G401.6 (cell line): ENCODE results near the gene HOXD3.
A peak's percentile ranks its signal among the peaks of the same experiment; 100 is the strongest.

ENCODE experiments used
- FAIRE-seq: peaks from 2 replicates; lab custom pipeline; 2012; peaks lifted over from hg19 to GRCh38; lab: Jason Lieb, UNC

HOXD3 gene

DNA sequence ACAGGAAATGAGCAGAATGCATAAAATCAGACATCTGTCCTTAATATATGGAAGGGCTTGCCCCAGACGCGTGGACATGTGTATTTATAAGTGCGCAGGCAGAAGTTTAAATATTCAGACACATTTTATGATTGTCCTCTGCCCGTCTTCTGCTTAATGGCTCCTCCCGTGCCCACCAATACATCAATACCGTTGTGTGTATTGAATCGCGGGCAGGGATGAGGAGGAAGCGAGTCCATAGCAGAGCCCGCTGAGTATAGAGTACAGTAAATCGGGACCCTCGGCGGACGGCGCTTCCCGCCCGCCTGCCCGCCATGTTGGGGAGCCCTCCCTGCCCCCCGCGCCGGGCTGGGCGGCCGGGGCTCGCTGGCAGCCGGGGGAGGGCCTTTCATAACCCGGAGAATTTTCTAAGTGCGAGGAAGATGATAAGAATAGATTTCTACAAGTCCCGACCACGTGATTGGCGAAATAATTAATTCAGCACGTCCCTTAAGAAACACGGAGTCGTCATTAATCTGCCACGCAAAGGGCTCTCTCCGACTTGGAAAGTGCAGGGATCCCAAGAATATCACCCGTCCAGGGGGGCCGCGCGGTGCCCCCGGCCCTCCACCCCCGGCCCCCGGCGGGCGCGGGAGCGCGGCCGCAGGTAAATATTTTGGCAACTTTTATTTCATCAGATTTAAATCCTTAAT lies at the start of gene HOXD3:
Gene HOXD3, plus strand, starts transcription at position 501 of the 692 bp plus-strand sequence. CDS start 11,808 bp downstream, outside the sequence.
- no peak for FAIRE-seq

DNA sequence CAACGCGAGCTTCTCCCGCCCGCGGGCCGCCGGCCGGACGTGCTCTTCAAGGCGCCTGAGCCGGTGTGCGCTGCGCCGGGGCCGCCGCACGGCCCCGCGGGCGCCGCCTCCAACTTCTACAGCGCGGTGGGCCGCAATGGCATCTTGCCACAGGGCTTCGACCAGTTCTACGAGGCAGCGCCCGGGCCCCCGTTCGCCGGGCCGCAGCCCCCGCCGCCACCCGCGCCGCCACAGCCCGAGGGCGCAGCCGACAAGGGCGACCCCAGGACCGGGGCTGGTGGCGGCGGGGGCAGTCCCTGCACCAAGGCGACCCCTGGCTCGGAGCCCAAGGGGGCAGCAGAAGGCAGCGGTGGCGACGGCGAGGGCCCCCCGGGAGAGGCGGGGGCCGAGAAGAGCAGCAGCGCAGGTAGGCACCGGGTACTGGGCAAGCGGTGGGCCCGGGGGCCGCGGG lies 49.4 kb upstream of the HOXD3 start:
- no peak for FAIRE-seq

DNA sequence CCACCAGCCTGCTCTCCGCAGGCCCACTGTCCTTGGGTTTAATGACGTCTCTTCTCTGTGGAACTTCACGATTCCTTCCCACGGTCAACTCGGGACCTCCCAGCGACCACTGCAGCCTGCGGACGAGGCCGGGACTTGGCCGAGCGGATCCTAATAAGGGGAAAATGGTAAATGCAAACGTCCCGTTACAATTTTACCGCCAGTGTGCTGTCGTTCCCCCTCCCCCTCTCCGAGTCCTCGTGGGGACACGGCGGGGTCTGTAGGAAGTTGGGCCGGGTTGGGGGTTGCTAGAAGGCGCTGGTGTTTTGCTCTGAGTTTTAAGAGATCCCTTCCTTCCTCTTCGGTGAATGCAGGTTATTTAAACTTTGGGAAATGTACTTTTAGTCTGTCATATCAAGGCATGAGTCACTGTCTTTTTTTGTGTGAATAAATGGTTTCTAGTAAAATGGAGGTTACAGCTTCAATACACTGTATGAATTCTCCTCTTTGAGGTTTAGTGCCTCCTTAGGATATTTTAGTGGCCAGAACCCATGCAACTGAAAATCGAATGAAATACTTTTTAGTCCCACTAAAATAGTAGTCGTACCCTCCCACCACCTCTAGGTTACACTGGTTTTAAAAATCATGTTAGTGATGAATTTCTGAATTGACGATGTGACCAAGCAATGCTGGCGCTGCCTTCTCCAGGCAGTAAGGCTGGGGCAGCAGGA lies 47.8 kb upstream of the HOXD3 start:
- FAIRE-seq = no peak

DNA sequence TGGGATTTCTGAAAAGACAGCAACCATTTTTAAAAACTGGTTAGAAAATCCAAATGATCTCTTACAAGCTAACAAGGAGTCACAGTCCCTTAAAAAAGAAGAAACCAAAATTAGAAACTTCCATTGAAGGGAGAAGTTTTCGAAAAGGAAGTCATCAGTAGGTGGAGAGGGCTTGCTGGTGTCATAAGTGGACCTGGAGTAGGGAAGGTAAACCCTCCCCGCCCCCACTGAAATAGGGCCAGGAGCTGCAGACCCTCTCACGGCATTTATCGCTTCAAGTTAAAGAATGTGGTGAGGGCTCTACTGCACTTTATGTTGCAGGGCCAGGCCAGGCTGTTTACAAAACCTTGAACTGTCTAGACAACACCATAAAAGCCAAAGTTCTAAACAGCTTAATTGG lies 47.2 kb upstream of the HOXD3 start:
- FAIRE-seq = no peak

DNA sequence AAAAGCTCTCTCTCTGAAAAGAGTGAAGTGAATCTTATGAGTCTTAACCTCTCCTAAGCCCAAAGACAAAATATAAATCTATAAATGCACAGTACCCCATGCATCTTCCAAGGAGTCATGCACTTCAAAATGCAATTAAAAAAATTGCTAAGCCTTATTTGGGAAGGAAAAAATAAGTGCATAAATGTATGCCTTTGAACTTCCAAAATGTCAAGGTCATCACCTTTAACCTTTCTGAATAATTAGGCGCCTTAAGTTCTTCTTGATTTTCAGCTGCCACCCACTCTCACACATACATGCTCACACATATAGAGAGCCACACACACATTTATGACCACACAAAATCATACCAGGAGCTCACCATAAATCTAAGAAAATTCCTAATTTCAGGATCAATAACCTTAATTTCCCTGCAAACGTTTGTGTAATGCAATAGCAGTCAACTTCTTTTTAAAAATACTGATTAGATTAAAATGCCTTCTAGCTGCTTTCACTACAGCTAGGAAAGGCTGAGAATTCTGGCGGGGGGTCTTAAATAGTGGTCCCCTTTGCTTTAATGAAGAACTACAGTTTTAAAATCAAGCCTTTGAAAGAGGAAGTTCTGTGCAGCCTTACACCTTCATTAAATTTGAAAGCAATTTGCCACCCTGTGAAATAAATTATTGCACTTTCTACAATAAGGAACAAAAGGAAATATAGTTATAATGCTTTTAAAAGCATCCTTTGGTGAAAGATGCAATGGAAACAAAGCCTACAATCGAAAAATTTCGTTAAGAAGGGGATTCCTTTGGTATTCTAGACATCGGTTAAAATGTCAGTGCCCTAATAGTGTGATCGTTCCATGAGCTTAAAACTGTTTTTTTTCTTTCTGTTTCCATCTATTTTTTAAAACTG lies 46.4 kb upstream of the HOXD3 start:
- no peak for FAIRE-seq

DNA sequence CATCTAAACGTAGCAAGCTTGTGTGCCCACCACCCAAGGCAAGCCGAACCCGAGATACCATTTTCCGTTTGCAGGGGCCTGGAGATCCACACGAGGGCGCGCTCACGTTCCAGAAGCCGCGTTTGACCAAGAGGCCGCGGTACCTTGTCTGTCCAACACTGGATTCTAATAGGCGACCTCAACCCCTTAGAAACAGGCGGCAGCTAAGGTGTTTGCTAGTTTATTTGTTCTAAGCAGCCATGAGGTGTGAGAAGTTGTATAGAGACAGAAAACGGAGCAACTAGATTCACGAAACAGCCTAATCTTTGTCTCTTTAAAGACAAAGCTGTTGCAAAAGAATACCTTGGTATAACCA lies 45.8 kb upstream of the HOXD3 start:
- peak; percentile 82 for FAIRE-seq

DNA sequence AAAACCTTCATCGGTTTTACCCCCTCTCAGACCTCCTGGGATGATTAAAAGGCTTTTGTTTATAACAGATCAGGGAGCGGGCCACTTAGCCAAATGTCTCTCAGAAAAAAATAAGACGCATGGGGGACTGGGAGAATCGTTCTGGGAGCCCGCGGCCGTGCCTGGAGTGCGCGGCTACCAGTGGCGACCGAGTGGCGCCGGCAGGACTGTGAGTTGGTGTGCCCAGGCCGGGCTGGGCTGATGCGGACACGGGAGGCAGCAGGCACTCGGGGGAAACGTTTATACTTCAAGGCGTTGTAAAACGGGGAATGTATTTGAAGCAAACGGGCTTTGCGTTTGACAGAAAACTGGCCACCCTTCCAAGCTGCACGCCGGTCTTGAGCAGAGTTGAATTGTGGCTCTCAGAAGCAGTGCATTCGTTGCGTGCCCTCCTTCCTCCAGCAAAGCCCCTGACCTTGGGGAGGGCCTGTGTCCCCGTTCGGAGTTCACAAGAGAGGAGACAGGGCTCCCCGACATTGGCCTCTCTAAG lies 45.2 kb upstream of the HOXD3 start:
- no peak for FAIRE-seq

DNA sequence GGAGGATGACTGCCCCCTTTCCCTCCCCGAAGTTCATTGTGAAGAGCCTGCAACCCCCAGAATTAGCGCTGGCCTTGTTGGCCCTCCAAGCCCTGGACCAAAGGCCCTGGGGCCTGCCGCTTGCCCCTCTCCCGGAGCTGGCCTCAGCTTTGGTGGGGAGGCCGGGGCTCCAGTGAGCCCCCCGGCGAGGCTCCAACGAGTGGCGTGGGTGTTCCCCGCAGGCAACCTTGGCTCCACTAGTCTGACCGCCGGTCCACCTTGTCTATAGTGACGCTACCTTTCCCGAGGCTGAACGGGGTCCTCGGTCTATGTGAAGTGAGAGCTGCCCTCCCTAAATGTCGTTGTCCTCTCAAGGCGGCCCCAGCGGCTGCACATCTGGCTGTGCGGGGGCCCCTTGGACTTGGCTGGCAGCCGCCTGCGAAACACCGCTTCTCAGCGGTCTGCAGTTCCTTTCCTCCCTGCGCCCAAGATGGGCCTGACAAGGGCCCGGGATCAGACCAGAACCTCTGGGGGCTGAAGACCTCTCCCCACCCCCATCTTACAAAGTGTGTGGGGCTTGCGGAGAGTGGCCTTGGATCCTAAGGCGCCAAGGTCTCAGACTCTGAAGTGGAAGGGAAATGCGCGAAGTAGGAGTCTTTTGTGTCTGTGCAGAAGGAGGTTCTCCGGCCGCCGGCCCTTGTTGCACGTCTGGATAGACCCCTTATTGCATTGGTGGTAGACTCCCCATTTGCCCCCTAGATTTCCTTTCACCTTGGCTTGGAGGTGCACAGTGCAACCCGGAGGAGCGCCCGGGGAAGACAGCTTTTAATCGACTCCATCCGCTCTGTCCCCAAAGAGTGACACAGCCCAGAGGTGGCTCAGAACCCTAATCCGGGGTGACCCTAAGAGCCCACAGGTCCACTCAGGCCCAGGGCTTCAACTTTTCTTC lies 44.5 kb upstream of the HOXD3 start:
- FAIRE-seq = no peak

DNA sequence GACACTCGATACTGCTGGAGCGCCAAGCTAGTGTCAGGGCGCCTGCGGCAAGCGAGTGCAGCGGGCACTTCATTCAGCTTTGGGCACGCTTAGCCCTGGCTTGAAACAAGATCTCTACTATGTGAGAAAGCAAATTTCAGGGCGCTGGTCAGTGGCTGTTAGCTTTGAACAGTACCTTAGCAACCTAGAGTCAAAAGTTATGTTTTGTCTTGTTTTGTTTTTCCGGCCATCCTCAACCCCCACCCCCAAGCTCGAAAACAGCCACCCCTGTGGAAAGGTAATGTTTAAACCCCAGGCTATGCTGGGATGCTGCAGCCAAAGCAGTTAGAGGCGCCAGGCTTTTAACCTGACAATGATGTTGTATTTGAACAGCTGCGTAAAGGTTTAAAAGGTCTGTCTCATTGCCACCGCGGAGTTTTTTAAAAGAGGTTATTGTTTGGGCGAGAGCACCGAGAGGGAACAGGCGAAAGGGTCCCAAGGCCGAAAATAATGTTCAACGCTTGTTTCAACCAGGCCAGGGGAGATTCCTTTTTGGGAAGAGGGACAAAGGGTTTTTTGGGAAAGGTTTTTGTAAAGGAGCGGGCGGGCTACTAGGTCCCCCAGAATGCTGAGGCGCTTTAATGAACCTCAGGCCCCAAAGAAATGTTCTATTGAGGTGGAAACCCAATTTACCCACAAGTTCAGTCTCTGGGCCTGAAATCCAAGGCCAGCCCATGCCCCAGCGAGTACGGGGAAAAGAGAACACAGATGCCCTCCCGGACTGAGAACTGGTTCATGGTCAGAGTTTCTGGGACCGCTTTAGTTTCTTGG lies 42.8 kb upstream of the HOXD3 start:
- FAIRE-seq = no peak

DNA sequence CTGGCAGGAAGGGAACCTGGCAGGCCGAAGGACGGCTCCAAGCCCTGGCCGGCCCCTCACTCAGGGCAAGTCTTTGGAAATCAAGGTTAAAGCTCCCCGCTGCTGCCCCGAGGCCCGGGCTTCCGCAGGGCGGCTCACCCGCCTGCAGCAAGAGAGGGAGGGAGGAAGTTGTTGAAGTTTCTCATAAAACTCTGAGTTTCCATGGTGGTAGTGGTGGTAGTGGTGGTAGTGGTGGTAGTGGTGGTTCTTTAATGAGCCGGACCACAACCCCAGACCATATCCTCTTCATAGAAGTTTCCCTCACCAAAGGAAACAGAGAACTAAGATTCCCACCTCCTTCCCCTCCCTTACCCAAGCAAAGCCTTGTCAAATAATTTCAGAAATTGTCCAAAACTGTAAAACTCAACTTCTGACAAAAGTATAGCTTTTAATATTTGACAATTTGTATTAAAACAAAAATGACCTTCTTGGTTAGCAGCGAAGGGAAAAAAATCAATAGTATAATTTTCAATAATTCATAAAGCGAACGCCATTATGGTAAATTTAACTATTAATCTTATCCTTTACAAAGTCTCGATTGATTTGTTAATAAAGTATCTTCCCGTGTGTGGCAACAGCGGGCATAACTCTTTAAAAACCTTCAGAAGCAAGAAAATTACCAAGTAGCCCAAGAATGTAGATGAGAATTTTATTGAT lies 42.0 kb upstream of the HOXD3 start:
- no peak for FAIRE-seq

DNA sequence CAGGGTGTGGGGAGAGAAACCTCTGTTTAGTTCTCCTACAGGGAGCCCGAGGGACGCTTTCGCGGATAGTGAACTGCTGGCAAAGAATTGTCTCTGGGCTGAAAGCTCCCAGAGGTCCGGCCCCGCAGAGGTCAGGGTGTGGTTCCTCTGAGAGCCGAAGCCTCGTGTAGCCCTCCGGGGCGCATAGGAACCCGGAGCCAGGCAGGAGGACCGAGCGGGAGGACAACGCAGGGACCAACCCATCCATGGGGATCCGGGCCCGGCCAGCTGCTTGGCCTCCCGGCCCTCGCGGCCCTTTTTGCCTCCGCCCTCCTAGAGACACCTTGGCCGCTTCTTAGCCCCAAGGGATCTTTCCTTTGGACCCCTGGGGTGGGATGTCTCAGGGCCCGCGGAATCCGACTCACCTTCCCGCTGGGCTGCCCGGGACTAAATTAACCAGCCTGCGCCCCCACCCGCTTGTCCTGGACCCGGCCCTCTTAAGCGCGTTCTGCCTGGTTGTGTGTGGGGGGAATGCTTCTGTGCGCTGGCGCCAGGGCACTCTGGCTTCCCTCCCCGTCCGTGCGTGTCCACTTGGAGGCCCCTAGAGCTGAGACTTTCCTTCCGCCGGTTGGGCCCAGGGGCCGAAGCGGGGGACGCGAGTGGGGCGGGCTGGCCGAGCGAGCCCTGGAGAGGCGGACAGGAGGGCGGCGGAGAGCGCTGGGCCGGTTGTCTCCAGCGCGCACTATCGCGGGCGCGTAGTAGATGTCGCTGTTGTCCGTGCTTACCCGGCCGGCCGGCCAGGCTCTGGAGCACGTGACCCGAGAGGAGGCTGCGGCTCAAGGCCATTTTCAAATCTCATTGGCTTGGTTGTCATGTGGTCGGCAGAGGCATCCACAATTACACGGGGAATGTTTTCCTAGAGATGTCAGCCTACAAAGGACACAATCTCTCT lies 41.0 kb upstream of the HOXD3 start, which contains the start of gene HOXD10:
Gene HOXD10, plus strand, starts transcription at position 896 of the 931 bp plus-strand sequence. CDS start 56 bp downstream, outside the sequence.
- FAIRE-seq = no peak

DNA sequence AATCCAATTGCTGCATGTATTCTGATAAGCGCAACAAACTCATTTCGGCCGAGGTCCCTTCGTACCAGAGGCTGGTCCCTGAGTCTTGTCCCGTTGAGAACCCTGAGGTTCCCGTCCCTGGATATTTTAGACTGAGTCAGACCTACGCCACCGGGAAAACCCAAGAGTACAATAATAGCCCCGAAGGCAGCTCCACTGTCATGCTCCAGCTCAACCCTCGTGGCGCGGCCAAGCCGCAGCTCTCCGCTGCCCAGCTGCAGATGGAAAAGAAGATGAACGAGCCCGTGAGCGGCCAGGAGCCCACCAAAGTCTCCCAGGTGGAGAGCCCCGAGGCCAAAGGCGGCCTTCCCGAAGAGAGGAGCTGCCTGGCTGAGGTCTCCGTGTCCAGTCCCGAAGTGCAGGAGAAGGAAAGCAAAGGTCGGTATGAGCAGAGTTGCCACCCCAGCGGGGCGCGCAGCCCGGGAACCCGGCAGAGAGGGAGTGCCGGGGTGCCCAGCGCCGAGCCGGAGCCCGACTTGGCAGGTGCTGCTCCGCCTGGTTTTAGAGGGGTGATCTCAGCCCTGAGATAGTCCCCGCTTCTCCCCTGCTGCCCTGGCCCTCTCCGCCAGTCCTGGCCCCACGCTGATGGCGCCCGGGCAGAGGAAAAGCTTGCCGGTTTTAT lies 39.8 kb upstream of the HOXD3 start:
- FAIRE-seq = no peak

DNA sequence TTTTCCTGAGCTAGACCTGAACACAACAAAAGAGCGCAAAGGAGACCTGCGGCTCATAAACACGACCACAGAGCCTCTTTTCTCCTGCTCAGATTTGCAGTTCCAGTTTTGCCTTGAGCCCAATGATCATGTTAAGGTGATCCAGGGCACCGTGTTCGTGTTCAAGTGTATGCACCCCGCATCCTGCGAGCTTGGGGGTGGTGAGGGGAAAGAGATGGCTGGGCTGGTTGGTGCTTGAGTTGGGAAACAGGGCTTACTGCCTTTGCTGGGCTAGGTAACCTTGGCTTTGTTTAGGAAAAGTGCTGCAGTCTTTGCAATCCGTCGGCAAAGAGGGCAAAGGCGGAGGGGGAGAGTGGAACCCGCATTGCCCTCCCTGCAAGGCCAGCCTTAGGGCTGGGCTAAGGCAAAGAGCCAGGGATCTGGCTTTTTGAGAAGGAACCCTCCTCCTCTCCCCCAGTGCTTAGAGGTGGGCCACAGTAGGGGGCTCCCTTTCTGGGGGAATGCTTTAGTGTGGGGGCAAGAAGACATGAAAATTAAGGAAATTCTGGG lies 39.2 kb upstream of the HOXD3 start:
- FAIRE-seq = no peak

DNA sequence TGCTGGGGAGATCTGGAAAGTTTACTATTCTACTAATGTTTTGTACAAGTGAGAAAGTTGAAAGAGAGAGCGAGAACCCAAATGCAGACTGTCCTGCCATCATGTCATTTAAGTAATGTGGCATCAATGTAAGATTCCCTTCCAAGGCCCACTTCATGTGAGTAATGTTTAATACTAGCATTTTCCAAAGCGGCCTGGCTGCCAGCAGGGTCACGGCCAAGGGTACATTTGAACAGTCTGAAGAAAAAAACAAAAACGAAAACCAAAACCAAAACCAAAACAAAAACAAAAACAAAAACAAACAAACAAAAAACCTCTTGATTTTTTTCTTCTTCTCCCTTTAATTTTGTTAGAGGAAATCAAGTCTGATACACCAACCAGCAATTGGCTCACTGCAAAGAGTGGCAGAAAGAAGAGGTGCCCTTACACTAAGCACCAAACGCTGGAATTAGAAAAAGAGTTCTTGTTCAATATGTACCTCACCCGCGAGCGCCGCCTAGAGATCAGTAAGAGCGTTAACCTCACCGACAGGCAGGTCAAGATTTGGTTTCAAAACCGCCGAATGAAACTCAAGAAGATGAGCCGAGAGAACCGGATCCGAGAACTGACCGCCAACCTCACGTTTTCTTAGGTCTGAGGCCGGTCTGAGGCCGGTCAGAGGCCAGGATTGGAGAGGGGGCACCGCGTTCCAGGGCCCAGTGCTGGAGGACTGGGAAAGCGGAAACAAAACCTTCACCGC lies 38.3 kb upstream of the HOXD3 start:
- FAIRE-seq = peak; percentile 49

DNA sequence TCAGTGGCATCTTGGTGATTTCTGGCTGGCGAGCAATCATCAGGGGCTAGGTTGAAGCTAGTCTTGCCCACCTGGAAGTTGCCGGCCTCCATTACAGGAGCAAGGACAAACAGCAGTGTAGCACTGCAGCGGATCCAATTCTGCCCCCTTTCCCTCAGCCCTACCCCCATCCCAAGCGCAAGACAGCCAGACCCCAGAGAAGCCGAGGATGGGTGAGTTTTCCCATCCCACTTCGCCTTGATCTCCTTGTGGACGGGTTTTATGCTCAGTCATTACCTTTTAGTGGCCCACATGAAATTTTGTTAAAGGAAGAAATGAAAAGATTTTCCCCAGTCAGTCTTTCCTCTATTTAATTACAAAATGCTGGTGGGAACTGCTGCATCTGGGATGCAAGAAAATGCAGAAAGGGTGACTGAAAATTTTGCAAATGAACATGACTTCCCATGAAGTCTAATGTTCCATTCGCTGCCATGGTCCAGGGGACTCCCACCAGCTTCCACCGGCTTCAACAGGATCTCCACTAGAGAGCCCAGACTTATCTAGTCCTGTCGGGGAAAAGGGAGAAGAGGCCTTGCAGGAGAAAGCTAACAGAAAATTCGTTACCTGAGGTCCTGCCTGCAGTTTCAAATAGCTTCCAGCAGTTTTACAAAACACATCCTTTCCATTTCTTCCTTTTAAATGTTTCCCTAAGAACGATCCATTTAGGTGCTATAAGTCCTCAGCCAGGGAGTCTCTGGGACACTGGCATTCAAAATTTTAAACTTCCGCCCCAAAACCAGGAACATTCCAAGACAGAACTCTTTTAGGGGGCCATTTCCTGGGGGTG lies 36.5 kb upstream of the HOXD3 start:
- no peak for FAIRE-seq
